ENCODE data around the gene CNPY1. TPM values are rescaled to one million over a fixed set of nuclear protein-coding genes. Genes with fewer than 3 reads are reported as not detected.

The CNPY1 gene
- polyA plus RNA-seq, 1 of the 3 experiments (the other 2 are of a cell fraction) = not detected

DNA sequence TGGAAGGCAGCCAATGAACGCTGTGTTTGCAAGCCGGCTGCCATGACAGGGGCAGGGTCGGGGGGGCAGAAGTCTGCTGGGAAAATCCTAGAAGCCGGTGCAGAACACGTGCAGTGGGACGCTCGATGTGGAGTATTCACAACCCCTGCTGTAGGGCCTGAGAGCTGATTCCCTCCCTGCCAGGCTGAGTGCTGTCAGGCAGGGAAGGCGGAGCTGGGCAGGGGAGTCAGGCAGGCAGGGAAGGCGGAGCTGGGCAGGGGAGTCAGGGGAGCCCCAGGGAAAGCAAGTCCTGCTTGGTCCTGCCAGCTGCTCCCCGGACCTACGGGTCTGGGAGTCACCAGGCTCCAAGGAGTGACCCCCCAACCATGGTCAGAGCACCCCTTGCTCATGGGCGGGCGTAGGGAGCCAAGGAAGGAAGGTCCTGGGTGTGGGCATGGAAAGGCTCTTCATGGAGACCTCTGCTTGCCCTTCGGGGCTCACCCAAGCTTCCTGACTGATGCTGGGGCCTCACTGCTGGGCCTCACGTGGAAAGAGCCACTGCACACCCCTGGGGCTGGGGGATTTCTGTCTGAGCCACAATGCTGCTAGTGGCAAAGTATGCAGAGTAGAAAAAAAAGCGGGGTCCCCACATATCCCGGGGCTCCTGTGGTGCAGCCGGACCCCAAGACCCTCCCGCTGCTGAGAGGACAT is 4.2 kb downstream of the CNPY1 start:
- Histone ChIP-seq H3K4me2 (no peak overlapping the region), H3K4me1 (ENCODE audit: control insufficient read depth in 1 of 2, insufficient read depth in 2 of 2, low read depth in 1 of 2, low read length in 1 of 2) (no peaks in the 10 kb centered on the region), H3K9me2 (no peaks in the 10 kb centered on the region), H2AFZ (ENCODE audit: low read depth) (no peak overlapping the region), H3K36me3 (replicated peaks in 1 of 2; ENCODE audit: control insufficient read depth in 1 of 2, insufficient read depth in 2 of 2, low read length in 1 of 2) (no peaks in the 10 kb centered on the region), H3K27me3 (ENCODE audit: insufficient read depth) (peaks cover 57% of the 10 kb centered on the region), H3K9ac (no peak overlapping the region), H3K27ac (ENCODE audit: low read depth in 2 of 2, low read length in 1 of 2) (no peak overlapping the region), H4K20me1 (ENCODE audit: insufficient read depth) (no peaks in the 10 kb centered on the region), H3F3A (replicated peaks; ENCODE audit: insufficient read depth) (no peaks in the 10 kb centered on the region), H3K79me2 (ENCODE audit: insufficient read depth) (no peaks in the 10 kb centered on the region), H3K9me3 (no peaks in the 10 kb centered on the region), H3K4me3 (ENCODE audit: low read depth in 2 of 2, low read length in 1 of 2) (no peak overlapping the region)
- ChIA-PET CTCF (interaction anchor here (0.8 kb wide), 1 partner anchor 9 kb away, joined by 3 read pairs; no protein-coding TSS in a partner anchor), POLR2A (no interaction called here)
- 50% methylated on average over 19 of the region's 19 CpGs for WGBS (ENCODE audit: low lambda C conversion rate)
- DNase-seq = no peak
- TF ChIP-seq EP300 (IDR thresholded peaks at IDR 0.05; ENCODE audit: borderline replicate concordance in 1 of 2, low read depth in 1 of 2, low read length in 1 of 2) = no peak
- no peak for TF ChIP-seq SMC3 (IDR thresholded peaks at IDR 0.05; ENCODE audit: low read depth, low read length)
- TF ChIP-seq JUND (IDR thresholded peaks at IDR 0.05) = no peak
- no peak for TF ChIP-seq FOSL2 (IDR thresholded peaks at IDR 0.05; ENCODE audit: borderline replicate concordance, low read depth)
- no peak for TF ChIP-seq POLR2AphosphoS5 (IDR thresholded peaks at IDR 0.05; ENCODE audit: low read depth, low read length)
- no peak for TF ChIP-seq USF2 (IDR thresholded peaks at IDR 0.05; ENCODE audit: borderline replicate concordance, low read depth, low read length)
- TF ChIP-seq CHD2 (IDR thresholded peaks at IDR 0.05; ENCODE audit: low read length, partially characterized antibody) = no peak
- no peak for TF ChIP-seq FOXJ3 (CRISPR knock-in tag; IDR thresholded peaks at IDR 0.05)
- no peak for TF ChIP-seq TEAD4 (IDR thresholded peaks at IDR 0.05; ENCODE audit: borderline replicate concordance, insufficient read depth)
- TF ChIP-seq GATA2 (CRISPR knock-in tag; IDR thresholded peaks at IDR 0.05) = no peak

GRCh38 chr7:155540553-155540952 is 5.8 kb downstream of the CNPY1 start:
- no peak overlapping the region for H3K4me3 ChIP-seq (ENCODE audit: low read depth in 2 of 2, low read length in 1 of 2)
- ChIA-PET POLR2A (no interaction called here), CTCF (interaction anchor here (0.9 to 2.4 kb wide), 4 partner anchors 56 to 196 kb away, joined by 3 to 7 read pairs (median 3); no protein-coding TSS in a partner anchor)
- no peak for DNase-seq
- no peaks in the 10 kb centered on the region for H4K20me1 ChIP-seq (ENCODE audit: insufficient read depth)
- H3K36me3 ChIP-seq (replicated peaks in 1 of 2; ENCODE audit: control insufficient read depth in 1 of 2, insufficient read depth in 2 of 2, low read length in 1 of 2) = no peaks in the 10 kb centered on the region
- peaks cover 60% of the 10 kb centered on the region for H3K27me3 ChIP-seq (ENCODE audit: insufficient read depth)
- no peaks in the 10 kb centered on the region for H3F3A ChIP-seq (replicated peaks; ENCODE audit: insufficient read depth)
- H3K9ac ChIP-seq = no peak overlapping the region
- no peaks in the 10 kb centered on the region for H3K9me2 ChIP-seq
- H3K4me2 ChIP-seq = no peak overlapping the region
- H3K9me3 ChIP-seq = no peaks in the 10 kb centered on the region
- no peaks in the 10 kb centered on the region for H3K4me1 ChIP-seq (ENCODE audit: control insufficient read depth in 1 of 2, insufficient read depth in 2 of 2, low read depth in 1 of 2, low read length in 1 of 2)
- H3K79me2 ChIP-seq (ENCODE audit: insufficient read depth) = no peaks in the 10 kb centered on the region
- TF ChIP-seq YY1 (IDR thresholded peaks at IDR 0.05; ENCODE audit: low read depth) (no peak), SIN3A (IDR thresholded peaks at IDR 0.05; ENCODE audit: borderline replicate concordance, low read depth, low read length) (no peak), TCF12 (IDR thresholded peaks at IDR 0.05) (no peak), FOSL2 (IDR thresholded peaks at IDR 0.05; ENCODE audit: borderline replicate concordance, low read depth) (no peak), ELF1 (IDR thresholded peaks at IDR 0.05) (no peak)
- 36% methylated on average over 12 of the region's 12 CpGs for WGBS (ENCODE audit: low lambda C conversion rate)
- no peak overlapping the region for H2AFZ ChIP-seq (ENCODE audit: low read depth)
- no peak overlapping the region for H3K27ac ChIP-seq (ENCODE audit: low read depth in 2 of 2, low read length in 1 of 2)

Measured in SK-N-SH (cell line).